ENCODE measurements around the gene FBXO30.

- TF ChIP-seq CTCF (IDR thresholded peaks at IDR 0.05; ENCODE audit: low read depth, low read length) (no peak), POLR2A (IDR thresholded peaks at IDR 0.05; ENCODE audit: extremely low read depth, insufficient read length) (no peak), MAX (IDR thresholded peaks at IDR 0.05; ENCODE audit: low read depth, low read length) (peak; percentile 72)
Measured at GRCh38 chr6:145814035-145814500, 527 bp downstream of the FBXO30 start.

Measured in NB4 (cell line).